Lung (tissue), 12 donors: Measurements from ENCODE around the gene ZNHIT3. TPM values are rescaled to one million over a fixed set of nuclear protein-coding genes. Genes with fewer than 3 reads are reported as not detected.

ENCODE experiments used
- ATAC-seq: fragments of 200-7000 bp; cut with Tn5 transposase; one replicate; pipeline ENCODE4 v1.9.1; 2020; ENCODE audit warnings: moderate number of reproducible peaks; ENCODE audit not compliant: insufficient read depth, low FRiP score
- DNase-seq, 3 donors: peaks; one replicate each; pipeline ENCODE4 v3.0.0-alpha.2; 2013 to 2017
- H3K27ac ChIP-seq, 2 donors: one replicate each; pipeline ENCODE4 v1.5.1; 2013; ENCODE audit warnings: mild to moderate bottlenecking in 2 of 2, moderate library complexity in 2 of 2, control low read depth in 1 of 2, inconsistent platforms in 1 of 2, low read depth in 1 of 2, low read length in 1 of 2
- H3K27me3 ChIP-seq, 3 donors: one replicate each; pipeline ENCODE4 v1.5.1; 2013; ENCODE audit warnings: low read length in 2 of 3; ENCODE audit not compliant: control insufficient read depth in 3 of 3, insufficient read depth in 3 of 3
- H3K36me3 ChIP-seq, 4 donors: one replicate each; pipeline ENCODE4 v1.5.1; 2013; ENCODE audit warnings: low read length in 4 of 4, mild to moderate bottlenecking in 1 of 4, moderate library complexity in 1 of 4; ENCODE audit not compliant: control insufficient read depth in 4 of 4, insufficient read depth in 4 of 4
- H3K4me1 ChIP-seq, 5 donors: one replicate each; pipeline ENCODE4 v1.5.1; 2013; ENCODE audit warnings: low read length in 5 of 5, mild to moderate bottlenecking in 2 of 5, moderate library complexity in 1 of 5; ENCODE audit not compliant: control insufficient read depth in 5 of 5, insufficient read depth in 5 of 5
- H3K4me3 ChIP-seq: one replicate; pipeline ENCODE4 v1.5.1; 2013; ENCODE audit warnings: mild to moderate bottlenecking, control low read depth, moderate library complexity
- H3K9ac ChIP-seq, 2 donors: one replicate each; pipeline ENCODE4 v1.5.1; 2013; ENCODE audit warnings: low read length in 2 of 2, control low read depth in 1 of 2; ENCODE audit not compliant: insufficient read depth in 1 of 2
- H3K9me3 ChIP-seq, 4 donors: one replicate each; pipeline ENCODE4 v1.5.1; 2013; ENCODE audit warnings: low read length in 3 of 4, mild to moderate bottlenecking in 1 of 4, moderate library complexity in 1 of 4; ENCODE audit not compliant: control insufficient read depth in 4 of 4, insufficient read depth in 3 of 4
- CTCF ChIP-seq: IDR thresholded peaks from 2 replicates; pipeline ENCODE4 v1.5.1; 2012; ENCODE audit warnings: mild to moderate bottlenecking; ENCODE audit errors: control extremely low read depth, extremely low read depth
- WGBS, 2 donors: extraction: QIAGEN DNeasy Blood & Tissue Kit; methylation state at CpG; one replicate each; pipeline ENCODE4 v1.1.7; 2013; 5-methylcytosine and 5-hydroxymethylcytosine counted together
- polyA plus RNA-seq, 2 donors: library from polyadenylated mRNA; stranded (reverse); fragments of 200-250 nt; gene quantifications; one replicate each; pipeline ENCODE4 v1.2.1, GENCODE V29; 2013
- total RNA-seq, 2 donors: library from RNA; depleted of rRNA in 1 of 2; stranded (reverse); fragments of >200 nt in 1 of 2; gene quantifications; one replicate each; pipeline ENCODE4 v1.2.1, GENCODE V29; 2014 to 2021
- donor health status: control.
- donor health status: control.
- donor health status: Bipolar disorder and iron deficiency.
- donor health status: healthy.
- donor health status: DM: yes; HTN: yes; CAD: no.

The ZNHIT3 gene
- total and polyA plus RNA-seq, 4 donors, result 23.0 to 35.2 (median 33.6) TPM

- DNase-seq (no peak), ATAC-seq (no peak)
- WGBS, 2 donors, result 98 to 99% methylated on average over 2 of the region's 2 CpGs
- TF ChIP-seq CTCF, result no peak
- Histone ChIP-seq H3K9me3 (no peaks in the 10 kb centered on the region), H3K27ac (no peak overlapping the region), H3K4me1 (no peaks in the 10 kb centered on the region), H3K36me3 (peaks cover 12 to 30% (median 23%) of the 10 kb centered on the region in 4 donors), H3K9ac (no peak overlapping the region), H3K27me3 (no peaks in the 10 kb centered on the region), H3K4me3 (no peak overlapping the region)
Observed at GRCh38 chr17:36523113-36523512, 36.6 kb downstream of the ZNHIT3 start.

GRCh38 chr17:36524428-36524876 lies 38.0 kb downstream of the ZNHIT3 start:
- no peaks in the 10 kb centered on the region for H3K9me3 ChIP-seq
- H3K27me3 ChIP-seq, result no peaks in the 10 kb centered on the region
- 89% methylated on average over 4 of the region's 4 CpGs for WGBS, 2 donors
- ATAC-seq, result no peak
- peaks cover 12 to 30% (median 28%) of the 10 kb centered on the region in 4 donors for H3K36me3 ChIP-seq
- no peaks in the 10 kb centered on the region for H3K4me1 ChIP-seq
- H3K4me3 ChIP-seq, result no peak overlapping the region
- no peak for DNase-seq
- H3K27ac ChIP-seq, result no peak overlapping the region
- H3K9ac ChIP-seq, result no peak overlapping the region
- TF ChIP-seq CTCF, result no peak

- no peak for TF ChIP-seq CTCF
- DNase-seq (no peak), ATAC-seq (no peak)
- Histone ChIP-seq H3K4me1 (no peaks in the 10 kb centered on the region), H3K36me3 (peaks cover 12 to 30% (median 28%) of the 10 kb centered on the region in 4 donors), H3K27ac (no peak overlapping the region), H3K9ac (no peak overlapping the region), H3K9me3 (no peaks in the 10 kb centered on the region), H3K27me3 (no peaks in the 10 kb centered on the region), H3K4me3 (no peak overlapping the region)
- 78 to 88% methylated on average over 2 of the region's 2 CpGs for WGBS, 2 donors
Observed at GRCh38 chr17:36525113-36525512, 38.6 kb downstream of the ZNHIT3 start.

GRCh38 chr17:36525888-36526287 lies 39.4 kb downstream of the ZNHIT3 start:
- Histone ChIP-seq H3K27ac (no peak overlapping the region), H3K9me3 (no peaks in the 10 kb centered on the region), H3K36me3 (peaks cover 12 to 29% (median 26%) of the 10 kb centered on the region in 4 donors), H3K4me3 (no peak overlapping the region), H3K27me3 (no peaks in the 10 kb centered on the region), H3K4me1 (no peaks in the 10 kb centered on the region), H3K9ac (no peak overlapping the region)
- TF ChIP-seq CTCF, result no peak
- no peak for ATAC-seq
- WGBS, 2 donors, result 94 to 97% methylated on average over 6 of the region's 6 CpGs
- no peak for DNase-seq
